Stimulated activated naive CD8-positive, alpha-beta T cell treated with anti-CD3 and anti-CD28 coated beads, Interleukin-15, amount 100 ng/mL, for 72 hours (primary cell): Measurements from ENCODE around the gene MAB21L1.

Experiments used
- ATAC-seq: fragments of 150-1000 bp; cut with Tn5 transposase; 2 replicates; pipeline ENCODE4 v1.10.0; 2021; ENCODE audit warnings: mild to moderate bottlenecking, moderate library complexity
- DNase-seq, 2 donors: peaks; one replicate each; pipeline ENCODE4 v3.0.0; 2021 to 2022
- H3K27ac Mint-ChIP-seq, 2 donors: one replicate each; pipeline ENCODE4 v1.8.0; 2022; ENCODE audit warnings: mild to moderate bottlenecking in 2 of 2, mixed read lengths in 2 of 2, moderate library complexity in 2 of 2
- H3K27me3 Mint-ChIP-seq: one replicate; pipeline ENCODE4 v1.8.0; 2022; ENCODE audit warnings: mixed read lengths
- H3K4me1 Mint-ChIP-seq: one replicate; pipeline ENCODE4 v1.8.0; 2022; ENCODE audit warnings: mild to moderate bottlenecking, mixed read lengths
- H3K4me3 Mint-ChIP-seq, 2 donors: one replicate each; pipeline ENCODE4 v1.8.0; 2022; ENCODE audit warnings: mild to moderate bottlenecking in 2 of 2, mixed read lengths in 2 of 2, moderate library complexity in 1 of 2
- H3K9me3 Mint-ChIP-seq, 2 donors: one replicate each; pipeline ENCODE4 v1.8.0; 2022; ENCODE audit warnings: mixed read lengths in 2 of 2

MAB21L1 gene

DNA sequence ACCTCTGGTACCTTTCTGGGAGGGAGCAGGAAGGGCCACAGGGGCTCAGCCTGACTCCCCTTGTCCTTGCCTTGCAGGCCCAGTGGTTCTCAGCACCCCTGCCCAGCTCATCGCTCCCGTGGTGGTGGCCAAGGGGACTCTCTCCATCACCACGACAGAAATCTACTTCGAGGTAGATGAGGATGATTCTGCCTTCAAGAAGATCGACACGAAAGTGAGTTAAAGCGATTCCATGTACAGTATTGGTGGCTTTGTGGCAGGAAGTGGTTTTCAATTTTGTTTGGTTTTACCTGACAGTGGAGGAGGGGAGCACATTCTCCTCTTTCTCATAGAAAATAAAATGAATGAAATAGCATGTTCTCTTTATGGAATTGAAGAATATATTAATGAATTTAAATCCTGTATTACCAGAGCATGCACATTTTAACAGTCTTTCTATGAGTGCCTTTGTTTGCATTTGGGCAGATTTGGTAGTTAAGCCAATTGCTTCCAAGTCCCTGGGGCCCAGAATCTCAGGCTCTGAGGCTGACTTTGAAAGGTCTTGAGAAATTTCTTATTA lies 4.1 kb downstream of the MAB21L1 start:
- peaks cover 70% of the 10 kb centered on the region for H3K27me3 Mint-ChIP-seq
- H3K4me3 Mint-ChIP-seq: peak overlapping the region in 1 of 2 donors; percentile 15
- H3K4me1 Mint-ChIP-seq: peaks cover 49% of the 10 kb centered on the region
- DNase-seq: no peak
- no peak overlapping the region for H3K27ac Mint-ChIP-seq
- ATAC-seq: no peak
- H3K9me3 Mint-ChIP-seq: peaks cover 6 to 11% of the 10 kb centered on the region in 2 donors

DNA sequence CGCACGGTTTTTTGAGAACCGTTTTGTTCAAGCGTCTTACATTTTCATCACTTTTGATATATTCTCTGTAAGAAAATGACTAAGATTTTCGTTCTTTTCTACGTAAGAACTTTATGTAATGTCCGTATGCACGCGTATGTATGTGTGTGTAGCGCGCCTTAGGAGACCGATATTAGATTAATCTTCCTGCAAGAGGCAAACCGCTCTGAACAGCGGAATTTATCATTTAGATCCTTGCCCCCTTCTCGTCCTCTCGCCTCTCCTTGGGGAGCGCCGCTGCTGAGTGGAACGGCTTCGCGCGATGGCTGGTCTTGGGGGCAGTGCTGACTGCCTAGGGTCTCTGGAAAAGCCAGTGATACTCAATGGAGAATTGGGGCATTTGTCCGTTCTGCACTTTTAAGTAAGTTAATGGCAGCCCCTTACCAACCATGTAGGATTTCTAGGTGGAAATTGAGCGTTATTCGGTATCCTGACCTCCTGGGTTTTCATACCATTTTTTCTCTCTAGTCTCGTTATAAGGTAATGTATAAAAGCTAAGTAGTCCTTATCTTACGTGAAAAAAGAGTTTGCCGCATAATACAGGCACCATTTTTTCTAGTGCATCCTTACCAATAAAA lies 4.7 kb downstream of the MAB21L1 start:
- peaks cover 64% of the 10 kb centered on the region for H3K27me3 Mint-ChIP-seq
- DNase-seq: no peak
- H3K9me3 Mint-ChIP-seq: peaks cover 6 to 11% of the 10 kb centered on the region in 2 donors
- ATAC-seq: no peak
- peak overlapping the region in 1 of 2 donors; percentile 66 for H3K4me3 Mint-ChIP-seq
- H3K27ac Mint-ChIP-seq: no peak overlapping the region
- peaks cover 47% of the 10 kb centered on the region for H3K4me1 Mint-ChIP-seq

DNA sequence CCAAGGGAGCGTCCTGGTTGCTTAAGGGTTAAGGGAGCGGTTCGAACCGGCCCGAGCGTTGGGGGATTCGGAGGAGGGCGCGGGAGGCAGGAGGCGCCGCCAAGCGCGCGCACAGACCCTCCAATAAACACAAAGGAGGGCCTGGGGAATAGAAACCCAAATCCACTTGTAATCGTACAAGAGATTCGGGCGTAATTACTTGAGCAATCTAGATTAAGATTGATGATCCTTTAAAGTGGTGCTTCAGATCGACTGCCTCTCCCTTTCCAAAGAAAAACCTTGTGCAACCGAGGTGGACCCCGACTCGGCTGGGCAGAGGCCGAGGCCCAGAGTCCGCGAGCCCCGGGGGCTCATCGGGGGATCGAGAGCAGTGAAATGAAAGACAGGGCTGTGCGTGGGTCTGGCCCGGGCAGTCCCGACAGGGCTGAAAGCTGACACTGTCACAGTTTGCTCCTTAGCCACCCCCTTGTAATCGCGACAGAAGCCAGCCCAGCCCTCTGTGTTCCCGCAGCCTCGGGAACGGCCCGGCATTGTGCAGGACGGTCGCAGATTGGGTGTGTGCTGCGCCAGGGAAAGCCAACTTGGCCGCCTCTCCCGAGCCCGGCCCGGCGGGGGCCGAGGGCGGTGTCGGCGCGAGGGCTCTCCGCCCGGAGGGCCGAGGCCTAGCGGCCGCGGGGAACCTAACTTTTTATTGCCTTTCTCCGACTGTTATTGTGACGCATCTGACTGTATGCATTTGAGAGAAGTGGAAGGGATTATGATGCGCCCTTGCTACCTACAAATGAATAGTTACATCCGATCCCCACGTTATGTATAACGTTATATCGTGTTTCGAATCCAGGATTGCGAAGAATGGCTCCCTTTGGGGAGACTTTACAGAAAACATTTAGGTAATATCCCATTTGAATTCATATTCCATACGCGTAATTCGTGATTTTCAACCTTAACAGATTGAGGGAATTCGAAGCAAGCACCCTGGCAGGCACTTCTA lies 5.5 kb downstream of the MAB21L1 start:
- H3K4me3 Mint-ChIP-seq: peak overlapping the region; percentile 62 to 66

DNA sequence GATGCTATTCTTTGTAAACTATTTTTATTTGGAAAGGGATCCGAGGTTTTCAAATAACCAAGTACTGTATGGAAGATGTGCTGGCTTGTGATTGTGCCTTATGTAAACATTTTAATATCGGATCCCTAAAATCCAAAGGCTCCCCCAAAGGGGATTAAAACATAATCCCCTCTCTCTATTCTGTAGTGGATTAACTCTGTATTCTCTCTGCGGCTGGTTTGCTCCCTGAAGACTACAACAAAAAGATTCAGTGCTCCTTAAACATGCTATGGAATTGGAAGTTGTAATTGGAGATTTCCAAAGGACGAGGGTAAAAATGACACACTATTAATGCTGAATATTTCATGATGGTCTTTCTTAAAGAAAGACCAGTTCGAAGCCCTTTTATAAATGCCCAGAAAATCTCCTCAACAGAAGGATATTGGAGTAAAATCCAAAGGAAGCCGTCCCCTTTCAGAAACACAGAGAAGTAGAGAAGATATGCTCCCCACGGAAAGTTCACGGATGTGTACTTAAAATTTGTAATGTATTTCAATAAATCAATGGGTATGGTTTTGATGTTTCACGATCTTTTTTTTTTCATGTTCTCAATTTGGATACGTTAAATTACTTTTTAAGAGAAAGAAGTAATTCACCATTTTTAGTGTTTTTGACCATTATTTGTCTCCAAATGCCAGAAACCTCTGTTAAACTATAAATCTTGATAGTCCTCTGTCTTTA lies 6.5 kb downstream of the MAB21L1 start:
- ATAC-seq (no peak), DNase-seq (no peak)
- Mint-ChIP-seq H3K4me3 (peak overlapping the region; percentile 46 to 66), H3K9me3 (peaks cover 6 to 11% of the 10 kb centered on the region in 2 donors), H3K27me3 (peaks cover 46% of the 10 kb centered on the region), H3K27ac (no peak overlapping the region), H3K4me1 (peaks cover 28% of the 10 kb centered on the region)

More for the DNA sequence above, 5.5 kb downstream of the MAB21L1 start:
- no peak for ATAC-seq
- DNase-seq: no peak
- peaks cover 38% of the 10 kb centered on the region for H3K4me1 Mint-ChIP-seq
- H3K27me3 Mint-ChIP-seq: peaks cover 56% of the 10 kb centered on the region
- H3K9me3 Mint-ChIP-seq: peaks cover 6 to 11% of the 10 kb centered on the region in 2 donors
- no peak overlapping the region for H3K27ac Mint-ChIP-seq

DNA sequence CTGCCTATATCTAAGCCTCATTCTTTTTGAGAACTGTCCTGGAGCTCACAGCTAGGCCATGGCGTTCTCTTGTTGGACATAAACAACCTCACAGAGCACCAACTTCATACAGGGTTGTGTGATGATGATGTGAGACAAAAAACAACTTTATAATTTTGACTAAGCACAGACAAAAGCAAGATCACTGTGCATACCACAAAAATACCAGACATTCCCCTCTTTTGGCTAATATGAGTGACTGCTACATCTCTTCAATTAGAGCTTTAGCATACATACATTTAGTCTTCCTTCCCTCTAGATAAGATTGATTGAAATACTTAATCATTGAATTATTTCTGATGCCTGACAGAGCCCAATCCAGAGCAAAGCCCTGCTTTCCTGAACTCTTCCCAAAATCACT lies 8.3 kb downstream of the MAB21L1 start:
- Mint-ChIP-seq H3K4me1 (peaks cover 21% of the 10 kb centered on the region), H3K27ac (no peak overlapping the region), H3K27me3 (peaks cover 45% of the 10 kb centered on the region), H3K9me3 (peaks cover 6% of the 10 kb centered on the region in 2 donors), H3K4me3 (no peak overlapping the region)
- ATAC-seq (no peak), DNase-seq (no peak)

DNA sequence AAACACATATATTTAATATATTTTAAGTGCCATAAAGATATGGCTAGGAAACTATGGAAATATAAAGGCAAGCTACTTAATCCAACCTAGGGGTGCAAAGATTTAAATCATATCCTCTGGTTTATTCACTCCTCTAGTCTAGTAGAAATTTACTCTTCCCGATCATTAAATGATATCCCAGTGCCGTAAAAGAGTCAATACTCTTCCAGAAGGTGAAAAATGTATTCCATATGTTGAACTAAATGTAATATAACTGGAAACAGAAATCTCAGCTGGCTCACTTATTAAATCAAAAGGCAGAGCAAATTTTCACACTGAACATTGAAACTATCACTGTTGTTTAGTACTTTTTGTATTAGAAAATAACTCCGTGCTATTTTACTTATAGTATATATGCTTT lies 11.1 kb downstream of the MAB21L1 start:
- Mint-ChIP-seq H3K4me1 (peaks cover 4% of the 10 kb centered on the region), H3K9me3 (peaks cover 6% of the 10 kb centered on the region in 2 donors), H3K27me3 (peaks cover 39% of the 10 kb centered on the region), H3K4me3 (no peak overlapping the region), H3K27ac (no peak overlapping the region)
- DNase-seq (no peak), ATAC-seq (no peak)

DNA sequence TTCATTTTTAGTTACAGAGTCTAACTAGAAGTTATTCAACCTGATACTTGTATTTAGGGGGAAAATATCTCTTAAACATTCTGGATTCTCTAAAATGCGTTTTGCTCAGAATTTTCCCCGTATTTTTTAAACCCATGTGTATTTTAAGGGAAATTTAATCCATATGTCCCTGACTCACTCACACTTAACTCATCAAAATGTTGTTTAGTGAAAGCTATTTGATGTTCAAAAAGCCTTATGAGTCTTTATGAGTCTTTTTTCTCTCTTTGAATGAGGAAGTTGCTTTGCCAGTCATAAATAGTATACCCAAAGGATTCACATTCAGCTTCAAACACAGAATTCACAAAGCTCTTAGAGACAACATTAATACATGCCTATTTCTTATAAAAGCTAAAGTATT lies 16.4 kb downstream of the MAB21L1 start:
- ATAC-seq: no peak
- no peak for DNase-seq
- Mint-ChIP-seq H3K4me3 (no peak overlapping the region), H3K9me3 (no peaks in the 10 kb centered on the region), H3K27ac (no peak overlapping the region), H3K4me1 (no peaks in the 10 kb centered on the region), H3K27me3 (peaks cover 21% of the 10 kb centered on the region)

DNA sequence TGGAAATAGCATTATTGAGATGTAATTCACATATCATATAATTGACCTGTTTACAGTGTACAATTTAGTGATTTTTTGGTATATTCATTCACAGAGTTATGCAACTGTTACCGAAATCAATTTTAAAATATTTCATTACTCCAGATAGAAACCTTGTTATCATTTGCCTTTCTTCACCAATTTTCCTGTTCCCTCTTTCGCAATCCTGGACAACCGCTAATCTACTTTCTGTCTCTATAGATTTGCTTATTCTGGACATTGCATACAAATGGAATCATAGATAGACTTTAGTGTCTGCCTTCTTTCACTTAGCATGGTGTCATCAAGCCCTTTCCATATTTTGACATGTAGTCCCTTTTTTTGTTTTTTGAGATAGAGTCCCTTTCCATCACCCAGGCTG lies 19.2 kb downstream of the MAB21L1 start:
- Mint-ChIP-seq H3K27me3 (peaks cover 7% of the 10 kb centered on the region), H3K4me3 (no peak overlapping the region), H3K27ac (no peak overlapping the region), H3K4me1 (no peaks in the 10 kb centered on the region), H3K9me3 (no peaks in the 10 kb centered on the region)
- DNase-seq (no peak), ATAC-seq (no peak)

DNA sequence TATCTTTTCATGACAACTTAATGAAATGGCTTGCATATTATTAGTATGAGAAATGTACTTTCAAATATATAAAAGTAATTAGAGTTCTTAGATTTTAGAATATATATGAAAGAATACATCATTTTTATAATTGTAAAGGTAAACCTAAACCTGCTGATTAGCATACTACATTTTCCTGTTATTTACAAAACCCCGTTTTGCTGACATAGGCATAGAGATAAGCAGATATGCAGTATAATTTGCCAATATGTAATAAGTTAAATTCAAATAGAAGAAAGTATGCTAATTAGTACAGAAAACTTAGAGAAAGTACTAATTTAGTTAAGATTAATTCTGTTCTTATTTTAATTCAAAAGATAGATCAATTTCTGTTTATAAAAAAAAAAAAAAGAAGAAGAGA lies 21.5 kb downstream of the MAB21L1 start:
- Mint-ChIP-seq H3K4me3 (no peak overlapping the region), H3K9me3 (no peaks in the 10 kb centered on the region), H3K27ac (no peak overlapping the region), H3K27me3 (no peaks in the 10 kb centered on the region), H3K4me1 (no peaks in the 10 kb centered on the region)
- no peak for DNase-seq
- ATAC-seq: no peak

DNA sequence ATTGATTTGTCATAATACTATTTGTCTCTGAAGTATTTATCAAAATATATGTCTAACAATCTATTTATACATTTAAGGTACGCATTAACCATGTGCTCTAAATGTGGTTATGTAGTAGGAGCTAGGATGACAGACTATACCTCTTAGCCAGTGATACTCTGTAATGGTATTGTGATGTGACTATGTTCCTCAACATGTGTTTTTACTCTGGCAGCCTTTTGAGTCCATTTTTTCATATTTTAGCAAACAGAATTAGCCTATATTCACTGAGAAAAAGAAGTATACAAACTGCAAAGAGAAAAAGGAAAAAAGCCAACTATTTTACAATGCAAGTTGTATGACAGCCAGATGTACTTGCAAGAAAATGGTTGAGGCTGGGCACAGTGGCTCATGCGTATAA lies 26.7 kb downstream of the MAB21L1 start:
- no peaks in the 10 kb centered on the region for H3K27me3 Mint-ChIP-seq
- no peak for ATAC-seq
- H3K9me3 Mint-ChIP-seq: no peaks in the 10 kb centered on the region
- no peaks in the 10 kb centered on the region for H3K4me1 Mint-ChIP-seq
- DNase-seq: no peak
- H3K4me3 Mint-ChIP-seq: no peak overlapping the region
- H3K27ac Mint-ChIP-seq: peak overlapping the region in 1 of 2 donors; percentile 40

DNA sequence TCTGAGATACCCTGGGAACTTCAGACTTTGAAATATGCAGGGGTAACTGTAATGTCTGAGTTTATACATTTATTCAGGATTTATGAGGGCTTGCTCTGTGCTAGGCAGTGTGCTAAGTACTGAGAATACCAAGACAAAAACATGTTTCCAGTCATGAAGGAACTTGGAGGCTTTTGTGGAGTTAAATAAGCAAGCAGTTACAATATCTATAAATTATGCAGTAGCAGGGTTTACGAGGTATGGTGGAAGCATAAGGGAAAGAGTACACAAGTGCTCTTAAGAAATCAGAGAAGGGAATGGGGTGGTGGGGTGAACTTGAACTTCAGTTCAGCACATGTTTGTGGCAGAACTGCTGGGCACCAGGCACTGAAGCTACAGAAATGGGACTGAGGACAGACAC lies 28.0 kb downstream of the MAB21L1 start:
- H3K4me1 Mint-ChIP-seq: no peaks in the 10 kb centered on the region
- peak overlapping the region in 1 of 2 donors; percentile 47 for H3K27ac Mint-ChIP-seq
- DNase-seq (no peak), ATAC-seq (no peak)
- no peaks in the 10 kb centered on the region for H3K27me3 Mint-ChIP-seq
- no peaks in the 10 kb centered on the region for H3K9me3 Mint-ChIP-seq
- H3K4me3 Mint-ChIP-seq: no peak overlapping the region
